Thyroid gland (tissue), 4 donors: ENCODE results near the gene ELFN2.

Experiments
- POLR2A ChIP-seq, 2 donors: fragments of 450-650 bp; IDR thresholded peaks; one replicate each; pipeline ENCODE4 v1.6.1; 2017; ENCODE audit warnings: antibody characterized with exemption in 2 of 2, mild to moderate bottlenecking in 2 of 2, moderate library complexity in 1 of 2
- TF ChIP-seq, protein P1 (sequence below), 6 experiments: fragments of 200-600 bp in 3 of 6; fragments of 450-650 bp in 3 of 6; sonication (generic) in 3 of 6; IDR thresholded peaks; one replicate each; pipeline ENCODE4 v1.5.1; 2016 to 2019; ENCODE audit warnings: antibody characterized with exemption in 6 of 6, mild to moderate bottlenecking in 2 of 6, inconsistent platforms in 1 of 6, moderate library complexity in 1 of 6

- TF ChIP-seq, protein P1, sequence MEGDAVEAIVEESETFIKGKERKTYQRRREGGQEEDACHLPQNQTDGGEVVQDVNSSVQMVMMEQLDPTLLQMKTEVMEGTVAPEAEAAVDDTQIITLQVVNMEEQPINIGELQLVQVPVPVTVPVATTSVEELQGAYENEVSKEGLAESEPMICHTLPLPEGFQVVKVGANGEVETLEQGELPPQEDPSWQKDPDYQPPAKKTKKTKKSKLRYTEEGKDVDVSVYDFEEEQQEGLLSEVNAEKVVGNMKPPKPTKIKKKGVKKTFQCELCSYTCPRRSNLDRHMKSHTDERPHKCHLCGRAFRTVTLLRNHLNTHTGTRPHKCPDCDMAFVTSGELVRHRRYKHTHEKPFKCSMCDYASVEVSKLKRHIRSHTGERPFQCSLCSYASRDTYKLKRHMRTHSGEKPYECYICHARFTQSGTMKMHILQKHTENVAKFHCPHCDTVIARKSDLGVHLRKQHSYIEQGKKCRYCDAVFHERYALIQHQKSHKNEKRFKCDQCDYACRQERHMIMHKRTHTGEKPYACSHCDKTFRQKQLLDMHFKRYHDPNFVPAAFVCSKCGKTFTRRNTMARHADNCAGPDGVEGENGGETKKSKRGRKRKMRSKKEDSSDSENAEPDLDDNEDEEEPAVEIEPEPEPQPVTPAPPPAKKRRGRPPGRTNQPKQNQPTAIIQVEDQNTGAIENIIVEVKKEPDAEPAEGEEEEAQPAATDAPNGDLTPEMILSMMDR (IDR thresholded peaks at IDR 0.05), result no peak
- TF ChIP-seq POLR2A (IDR thresholded peaks at IDR 0.05), result no peak
Measured at GRCh38 chr22:37425800-37426705, 1.2 kb downstream of the ELFN2 start.
